ENCODE results near the gene CAMSAP2.

Gene CAMSAP2

GRCh38 chr1:200738327-200738948 is at the start of gene CAMSAP2:
Gene CAMSAP2, plus strand, starts transcription at chr1:200738893. Its CDS starts 935 bp downstream, at chr1:200739828.
- TF ChIP-seq ZFX (IDR thresholded peaks at IDR 0.05) (no peak), CTCF (conservative IDR thresholded peaks at IDR 0.05) (no peak)
- H3K27ac ChIP-seq = peak within 1 kb of the TSS; percentile 92

- TF ChIP-seq CTCF (conservative IDR thresholded peaks at IDR 0.05) (no peak), ZFX (IDR thresholded peaks at IDR 0.05) (no peak)
- H3K27ac ChIP-seq = no peak overlapping the region
Observed at GRCh38 chr1:200692316-200692715, 46.4 kb upstream of the CAMSAP2 start.

DNA sequence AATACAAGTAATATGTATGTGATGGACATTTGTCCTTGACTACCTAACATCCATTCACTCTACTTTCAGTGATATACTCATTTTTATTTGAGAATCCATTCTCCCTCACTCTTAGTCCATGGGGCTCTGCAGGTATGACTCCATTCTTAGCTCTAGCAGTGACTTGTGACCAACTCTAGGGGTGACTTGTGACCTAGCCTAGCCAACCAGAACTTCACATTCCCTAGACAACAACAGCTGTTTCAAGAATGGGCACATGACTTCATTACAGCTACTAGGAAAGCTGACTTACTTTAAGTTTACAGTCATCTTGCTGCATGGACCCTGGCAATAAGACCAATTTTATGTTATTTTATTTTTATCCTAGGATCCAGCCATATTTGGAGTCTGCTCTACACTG is 45.4 kb upstream of the CAMSAP2 start:
- no peak overlapping the region for H3K27ac ChIP-seq
- no peak for TF ChIP-seq ZFX (IDR thresholded peaks at IDR 0.05)
- no peak for TF ChIP-seq CTCF (conservative IDR thresholded peaks at IDR 0.05)

- no peak overlapping the region for H3K27ac ChIP-seq
- no peak for TF ChIP-seq ZFX (IDR thresholded peaks at IDR 0.05)
- no peak for TF ChIP-seq CTCF (conservative IDR thresholded peaks at IDR 0.05)
Observed at GRCh38 chr1:200694738-200695137, 44.0 kb upstream of the CAMSAP2 start.

DNA sequence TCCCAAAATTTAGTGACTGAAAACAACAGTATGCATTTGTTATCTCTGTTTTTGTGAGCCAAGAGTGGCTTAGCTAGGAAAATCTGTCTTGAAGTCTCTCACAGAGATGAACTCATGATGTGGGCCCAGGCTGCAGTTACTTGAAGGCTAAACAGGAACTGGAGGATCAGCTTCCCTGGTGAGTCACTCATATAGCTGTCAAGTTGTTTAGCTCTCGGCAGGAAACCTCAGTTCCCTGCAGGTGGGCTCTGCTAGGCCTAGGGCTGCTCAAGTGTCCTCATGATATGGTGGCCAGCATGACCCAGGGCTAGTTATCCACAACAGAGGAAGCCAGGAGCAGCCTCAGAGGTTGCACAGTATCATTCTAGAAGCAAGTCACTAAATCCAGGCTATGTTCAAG is 38.8 kb upstream of the CAMSAP2 start:
- TF ChIP-seq ZFX (IDR thresholded peaks at IDR 0.05) (no peak), CTCF (conservative IDR thresholded peaks at IDR 0.05) (no peak)

DNA sequence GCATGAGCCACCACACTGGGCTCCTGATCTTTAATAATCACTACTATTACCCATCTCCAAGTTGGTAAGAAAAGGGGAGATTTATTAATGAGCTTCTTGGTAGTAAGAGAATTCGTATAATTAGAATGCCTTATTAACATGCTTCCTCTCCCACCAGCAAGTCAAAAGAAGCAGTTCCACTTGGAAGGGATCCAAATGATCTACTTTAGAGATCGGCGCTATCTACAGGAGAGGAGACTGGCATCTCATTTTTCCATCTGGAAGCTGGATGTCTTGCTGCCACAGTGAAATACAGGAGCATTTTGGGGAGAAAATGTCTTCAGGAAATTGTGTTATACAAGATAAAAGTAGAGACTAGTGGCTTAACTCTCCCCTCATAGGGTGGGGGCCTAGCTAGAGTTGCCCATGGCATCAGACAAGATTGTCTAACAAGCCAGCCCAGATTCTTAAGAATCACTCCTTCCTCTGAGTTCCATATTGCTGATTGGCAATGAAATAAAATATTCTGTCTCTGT is 33.6 kb upstream of the CAMSAP2 start:
- no peak for TF ChIP-seq ZFX (IDR thresholded peaks at IDR 0.05)
- no peak for TF ChIP-seq CTCF (conservative IDR thresholded peaks at IDR 0.05)
- H3K27ac ChIP-seq = no peak overlapping the region

More for the DNA sequence above, 38.8 kb upstream of the CAMSAP2 start:
- H3K27ac ChIP-seq = no peak overlapping the region

GRCh38 chr1:200706111-200706814 is 32.4 kb upstream of the CAMSAP2 start:
- TF ChIP-seq CTCF (conservative IDR thresholded peaks at IDR 0.05) = no peak
- no peak for TF ChIP-seq ZFX (IDR thresholded peaks at IDR 0.05)
- H3K27ac ChIP-seq = no peak overlapping the region
